ENCODE measurements around the gene NCR1.
"Not testable (repeated sequence)": the region's sequence is repeated elsewhere in the genome, so short reads cannot be mapped to it uniquely, and the experiment has no call there.

Gene NCR1

DNA sequence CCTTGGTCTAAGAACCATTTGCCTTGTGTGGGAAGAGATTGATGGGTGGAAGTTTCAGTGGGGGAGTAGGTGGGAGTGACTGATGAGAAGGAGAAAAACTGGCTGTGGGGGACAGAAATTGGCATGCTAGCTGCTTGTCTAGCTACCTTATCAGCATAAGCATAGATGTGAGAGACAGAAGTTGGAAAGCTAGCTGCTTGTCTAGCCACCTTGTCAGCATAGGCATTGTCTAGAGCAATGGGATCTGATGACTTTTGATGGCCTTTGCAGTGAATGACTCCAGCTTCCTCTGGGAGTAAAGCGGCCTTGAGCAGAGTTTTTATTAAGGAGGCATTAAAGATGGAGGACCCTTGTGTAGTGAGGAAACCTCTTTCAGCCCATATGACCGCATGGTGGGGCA lies 9.9 kb upstream of the NCR1 start:
- H3K4me3 ChIP-seq (ENCODE audit: low read depth, low read length): no peak overlapping the region
- no peak for DNase-seq (ENCODE audit: low read depth, low spot score)
- TF ChIP-seq, protein P1, sequence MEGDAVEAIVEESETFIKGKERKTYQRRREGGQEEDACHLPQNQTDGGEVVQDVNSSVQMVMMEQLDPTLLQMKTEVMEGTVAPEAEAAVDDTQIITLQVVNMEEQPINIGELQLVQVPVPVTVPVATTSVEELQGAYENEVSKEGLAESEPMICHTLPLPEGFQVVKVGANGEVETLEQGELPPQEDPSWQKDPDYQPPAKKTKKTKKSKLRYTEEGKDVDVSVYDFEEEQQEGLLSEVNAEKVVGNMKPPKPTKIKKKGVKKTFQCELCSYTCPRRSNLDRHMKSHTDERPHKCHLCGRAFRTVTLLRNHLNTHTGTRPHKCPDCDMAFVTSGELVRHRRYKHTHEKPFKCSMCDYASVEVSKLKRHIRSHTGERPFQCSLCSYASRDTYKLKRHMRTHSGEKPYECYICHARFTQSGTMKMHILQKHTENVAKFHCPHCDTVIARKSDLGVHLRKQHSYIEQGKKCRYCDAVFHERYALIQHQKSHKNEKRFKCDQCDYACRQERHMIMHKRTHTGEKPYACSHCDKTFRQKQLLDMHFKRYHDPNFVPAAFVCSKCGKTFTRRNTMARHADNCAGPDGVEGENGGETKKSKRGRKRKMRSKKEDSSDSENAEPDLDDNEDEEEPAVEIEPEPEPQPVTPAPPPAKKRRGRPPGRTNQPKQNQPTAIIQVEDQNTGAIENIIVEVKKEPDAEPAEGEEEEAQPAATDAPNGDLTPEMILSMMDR (IDR thresholded peaks at IDR 0.05; ENCODE audit: low read depth, low read length): no peak
- in situ Hi-C loops (cut with HindIII; ENCODE audit: low sequenced_read_pairs): no loop called here

GRCh38 chr19:54898685-54899084 lies 7.3 kb upstream of the NCR1 start:
- H3K4me3 ChIP-seq (ENCODE audit: low read depth, low read length); DNase-seq (ENCODE audit: low read depth, low spot score); in situ Hi-C loops (cut with HindIII; ENCODE audit: low sequenced_read_pairs): not testable (repeated sequence)

DNA sequence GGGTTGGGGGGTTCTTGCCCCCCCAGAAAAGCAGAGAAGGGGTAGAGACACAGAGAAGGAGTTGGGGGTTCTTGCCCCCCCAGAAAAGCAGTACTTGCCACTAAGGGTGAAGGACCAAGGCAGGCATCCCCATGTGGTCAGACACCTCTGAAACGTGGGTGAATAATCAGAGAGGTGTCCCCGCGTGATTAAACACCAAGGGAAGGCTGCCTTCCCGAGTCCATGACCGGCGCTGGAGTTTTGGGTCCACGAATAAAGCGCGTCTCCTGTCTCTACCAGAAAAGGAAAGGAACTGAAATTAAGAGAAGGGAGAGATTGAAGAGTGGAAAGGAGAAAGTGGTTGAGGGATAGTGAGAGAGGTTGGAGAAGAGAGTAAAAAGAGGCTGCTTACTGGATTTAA lies 6.3 kb upstream of the NCR1 start:
- in situ Hi-C loops (cut with HindIII; ENCODE audit: low sequenced_read_pairs); H3K4me3 ChIP-seq (ENCODE audit: low read depth, low read length); DNase-seq (ENCODE audit: low read depth, low spot score): not testable (repeated sequence)

- DNase-seq (ENCODE audit: low read depth, low spot score); in situ Hi-C loops (cut with HindIII; ENCODE audit: low sequenced_read_pairs); H3K4me3 ChIP-seq (ENCODE audit: low read depth, low read length): not testable (repeated sequence)
Measured at GRCh38 chr19:54901153-54901552, 4.8 kb upstream of the NCR1 start.

- no peak overlapping the region for H3K4me3 ChIP-seq (ENCODE audit: low read depth, low read length)
- TF ChIP-seq, protein P1 (IDR thresholded peaks at IDR 0.05; ENCODE audit: low read depth, low read length): no peak
- no peak for DNase-seq (ENCODE audit: low read depth, low spot score)
- in situ Hi-C loops (cut with HindIII; ENCODE audit: low sequenced_read_pairs): no loop called here
Measured at GRCh38 chr19:54902061-54902460, 3.9 kb upstream of the NCR1 start.

GRCh38 chr19:54903303-54903702 lies 2.6 kb upstream of the NCR1 start:
- TF ChIP-seq, protein P1 (IDR thresholded peaks at IDR 0.05; ENCODE audit: low read depth, low read length): no peak
- no peak for DNase-seq (ENCODE audit: low read depth, low spot score)
- no peak overlapping the region for H3K4me3 ChIP-seq (ENCODE audit: low read depth, low read length)
- in situ Hi-C loops (cut with HindIII; ENCODE audit: low sequenced_read_pairs): no loop called here

DNA sequence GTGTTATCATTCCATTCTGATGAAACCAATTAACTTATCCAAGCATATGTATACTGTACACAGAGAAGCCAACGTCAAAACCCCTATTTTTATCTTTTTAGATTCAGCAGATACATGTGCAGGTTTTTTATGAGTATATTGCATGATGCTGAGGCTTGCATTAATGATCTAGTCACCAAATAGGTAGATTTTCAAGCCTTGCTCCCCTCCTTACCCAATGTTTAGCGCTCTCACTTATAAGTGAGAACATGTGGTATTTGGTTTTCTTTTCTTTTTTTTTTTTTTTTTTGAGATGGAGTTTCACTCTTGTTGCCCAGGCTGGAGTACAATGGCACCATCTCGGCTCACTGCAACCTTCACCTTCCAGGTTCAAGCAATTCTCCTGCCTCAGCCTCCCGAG lies 1.7 kb upstream of the NCR1 start:
- H3K4me3 ChIP-seq (ENCODE audit: low read depth, low read length); in situ Hi-C loops (cut with HindIII; ENCODE audit: low sequenced_read_pairs); DNase-seq (ENCODE audit: low read depth, low spot score): not testable (repeated sequence)

DNA sequence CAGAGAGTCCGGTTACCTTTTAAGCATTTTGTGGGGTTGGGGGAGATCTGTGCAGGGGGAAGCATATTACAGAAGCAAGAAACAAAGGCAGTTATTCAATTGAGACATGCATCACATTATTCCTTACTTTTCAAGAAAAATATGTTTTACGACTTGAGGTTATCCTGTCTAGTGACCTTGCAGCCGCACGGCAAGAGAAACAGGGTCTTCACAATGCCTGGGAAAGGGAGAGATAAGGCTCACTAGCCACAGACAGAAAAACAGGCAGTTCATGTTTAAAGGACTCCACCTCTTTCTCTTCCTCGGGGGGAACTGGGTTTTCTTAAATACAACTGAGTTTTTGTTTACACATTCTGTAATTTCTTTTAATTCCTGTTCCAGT lies 536 bp upstream of the NCR1 start:
- in situ Hi-C loops (cut with HindIII; ENCODE audit: low sequenced_read_pairs): no loop called here
- no peak overlapping the region for H3K4me3 ChIP-seq (ENCODE audit: low read depth, low read length)

DNA sequence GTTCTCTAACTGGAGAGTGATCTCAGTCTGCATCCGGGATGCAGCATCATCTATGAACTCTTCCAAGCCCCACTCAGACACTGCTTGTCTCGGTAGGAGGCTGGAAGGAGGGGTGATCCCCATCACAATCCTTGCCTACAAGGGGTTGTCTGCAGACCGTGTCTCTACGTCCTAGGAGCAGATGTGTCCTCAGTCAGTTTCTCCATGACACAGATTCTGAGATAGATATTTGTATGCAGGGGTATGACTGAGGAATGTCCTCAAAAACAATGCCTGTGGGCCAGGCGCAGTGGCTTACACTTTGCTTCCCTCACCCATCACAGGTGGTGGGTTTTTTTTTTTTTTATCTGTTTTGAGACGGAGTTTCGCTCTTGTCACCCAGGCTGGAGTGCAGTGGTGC lies 871 bp downstream of the NCR1 start:
- in situ Hi-C loops (cut with HindIII; ENCODE audit: low sequenced_read_pairs): no loop called here
- TF ChIP-seq, protein P1 (IDR thresholded peaks at IDR 0.05; ENCODE audit: low read depth, low read length): no peak
- DNase-seq (ENCODE audit: low read depth, low spot score): no peak
- H3K4me3 ChIP-seq (ENCODE audit: low read depth, low read length): no peak overlapping the region

More for the DNA sequence above, 536 bp upstream of the NCR1 start:
- no peak for DNase-seq (ENCODE audit: low read depth, low spot score)
- TF ChIP-seq, protein P1 (IDR thresholded peaks at IDR 0.05; ENCODE audit: low read depth, low read length): no peak

DNA sequence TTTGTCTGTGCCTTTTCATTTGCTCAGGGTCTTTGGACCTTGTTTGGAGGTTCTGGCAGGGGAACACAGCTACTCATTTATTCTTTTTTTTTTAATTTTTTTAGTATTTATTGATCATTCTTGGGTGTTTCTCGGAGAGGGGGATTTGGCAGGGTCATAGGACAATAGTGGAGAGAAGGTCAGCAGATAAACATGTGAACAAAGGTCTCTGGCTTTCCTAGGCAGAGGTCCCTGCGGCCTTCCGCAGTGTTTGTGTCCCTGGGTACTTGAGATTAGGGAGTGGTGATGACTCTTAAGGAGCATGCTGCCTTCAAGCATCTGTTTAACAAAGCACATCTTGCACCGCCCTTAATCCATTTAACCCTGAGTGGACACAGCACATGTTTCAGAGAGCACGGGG lies 2.0 kb downstream of the NCR1 start:
- DNase-seq (ENCODE audit: low read depth, low spot score); H3K4me3 ChIP-seq (ENCODE audit: low read depth, low read length); in situ Hi-C loops (cut with HindIII; ENCODE audit: low sequenced_read_pairs): not testable (repeated sequence)

Measured in astrocyte of the spinal cord (primary cell).